ENCODE results near the gene ENAM. TPM values are rescaled to one million over a fixed set of nuclear protein-coding genes. Genes with fewer than 3 reads are reported as not detected.

ENAM gene
- polyA plus RNA-seq, 1 donor (not counting 4 experiments of a cell fraction or from before 2014, with no cell fraction given), result not detected

GRCh38 chr4:70619288-70619687 lies 9.3 kb upstream of the ENAM start:
- H3K9ac ChIP-seq (ENCODE audit: control insufficient read depth, extremely low read depth, insufficient read depth, low read length), result no peak overlapping the region
- H3K4me1 ChIP-seq (ENCODE audit: control insufficient read depth, extremely low read depth, insufficient read depth, low read length), result no peaks in the 10 kb centered on the region
- H2AFZ ChIP-seq (ENCODE audit: control insufficient read depth, low read length), result no peak overlapping the region
- no peaks in the 10 kb centered on the region for H3K9me3 ChIP-seq (ENCODE audit: control insufficient read depth, low read depth, low read length)
- no peak for FAIRE-seq
- H3K36me3 ChIP-seq (ENCODE audit: control insufficient read depth in 2 of 2, extremely low read depth in 1 of 2, insufficient read depth in 2 of 2, low read length in 2 of 2), result no peaks in the 10 kb centered on the region
- peaks cover 2% of the 10 kb centered on the region for H3K27me3 ChIP-seq (ENCODE audit: control insufficient read depth, extremely low read depth, insufficient read depth, low read length)
- no peak overlapping the region for H3K27ac ChIP-seq (ENCODE audit: control insufficient read depth, insufficient read depth, low read length)
- H3K4me3 ChIP-seq (ENCODE audit: control insufficient read depth in 2 of 3, extremely low read depth in 1 of 3, insufficient read depth in 2 of 3, low read depth in 1 of 3, low read length in 3 of 3), result no peak overlapping the region
- TF ChIP-seq CTCF (optimal IDR thresholded peaks at IDR 0.05 in 1 of 3, IDR thresholded peaks at IDR 0.05 in 1 of 3, conservative IDR thresholded peaks at IDR 0.05 in 1 of 3; ENCODE audit: extremely low read depth in 1 of 3, insufficient read depth in 2 of 3, low read length in 3 of 3), result no peak
- no peak for TF ChIP-seq EZH2 (IDR thresholded peaks at IDR 0.05; ENCODE audit: low read length)
- H3K4me2 ChIP-seq (ENCODE audit: control insufficient read depth, extremely low read depth, insufficient read depth, low read depth, low read length), result no peak overlapping the region
- H3K9me1 ChIP-seq (ENCODE audit: control insufficient read depth, extremely low read depth, insufficient read depth, low read length), result no peaks in the 10 kb centered on the region
- no peaks in the 10 kb centered on the region for H3K79me2 ChIP-seq (ENCODE audit: control insufficient read depth, insufficient read depth, low read length)
- H4K20me1 ChIP-seq (ENCODE audit: control insufficient read depth, extremely low read depth, insufficient read depth, low read length), result no peaks in the 10 kb centered on the region
- dilution Hi-C loops (cut with MboI; ENCODE audit: extremely low pct_ligation_motif_present, low sequenced_read_pairs), result no loop called here
- no peak for DNase-seq (ENCODE audit: low read depth, low spot score)

- no peaks in the 10 kb centered on the region for H3K27me3 ChIP-seq (ENCODE audit: control insufficient read depth, extremely low read depth, insufficient read depth, low read length)
- dilution Hi-C loops (cut with MboI; ENCODE audit: extremely low pct_ligation_motif_present, low sequenced_read_pairs), result no loop called here
These were observed 8.8 kb upstream of the ENAM start for GRCh38 chr4:70619778-70620177.

More at GRCh38 chr4:70619778-70620177, 8.8 kb upstream of the ENAM start:
- no peak overlapping the region for H3K27ac ChIP-seq (ENCODE audit: control insufficient read depth, insufficient read depth, low read length)
- no peaks in the 10 kb centered on the region for H3K9me1 ChIP-seq (ENCODE audit: control insufficient read depth, extremely low read depth, insufficient read depth, low read length)
- no peak overlapping the region for H3K4me2 ChIP-seq (ENCODE audit: control insufficient read depth, extremely low read depth, insufficient read depth, low read depth, low read length)
- no peak overlapping the region for H3K9ac ChIP-seq (ENCODE audit: control insufficient read depth, extremely low read depth, insufficient read depth, low read length)
- H4K20me1 ChIP-seq (ENCODE audit: control insufficient read depth, extremely low read depth, insufficient read depth, low read length), result no peaks in the 10 kb centered on the region
- H3K4me3 ChIP-seq (ENCODE audit: control insufficient read depth in 2 of 3, extremely low read depth in 1 of 3, insufficient read depth in 2 of 3, low read depth in 1 of 3, low read length in 3 of 3), result no peak overlapping the region
- FAIRE-seq (no peak), DNase-seq (ENCODE audit: low read depth, low spot score) (no peak)
- H3K4me1 ChIP-seq (ENCODE audit: control insufficient read depth, extremely low read depth, insufficient read depth, low read length), result no peaks in the 10 kb centered on the region
- no peaks in the 10 kb centered on the region for H3K79me2 ChIP-seq (ENCODE audit: control insufficient read depth, insufficient read depth, low read length)
- no peaks in the 10 kb centered on the region for H3K36me3 ChIP-seq (ENCODE audit: control insufficient read depth in 2 of 2, extremely low read depth in 1 of 2, insufficient read depth in 2 of 2, low read length in 2 of 2)
- TF ChIP-seq EZH2 (IDR thresholded peaks at IDR 0.05; ENCODE audit: low read length) (no peak), CTCF (optimal IDR thresholded peaks at IDR 0.05 in 1 of 3, IDR thresholded peaks at IDR 0.05 in 1 of 3, conservative IDR thresholded peaks at IDR 0.05 in 1 of 3; ENCODE audit: extremely low read depth in 1 of 3, insufficient read depth in 2 of 3, low read length in 3 of 3) (no peak)
- no peaks in the 10 kb centered on the region for H3K9me3 ChIP-seq (ENCODE audit: control insufficient read depth, low read depth, low read length)
- no peak overlapping the region for H2AFZ ChIP-seq (ENCODE audit: control insufficient read depth, low read length)
